Measurements from ENCODE around the gene COX18.

DNA sequence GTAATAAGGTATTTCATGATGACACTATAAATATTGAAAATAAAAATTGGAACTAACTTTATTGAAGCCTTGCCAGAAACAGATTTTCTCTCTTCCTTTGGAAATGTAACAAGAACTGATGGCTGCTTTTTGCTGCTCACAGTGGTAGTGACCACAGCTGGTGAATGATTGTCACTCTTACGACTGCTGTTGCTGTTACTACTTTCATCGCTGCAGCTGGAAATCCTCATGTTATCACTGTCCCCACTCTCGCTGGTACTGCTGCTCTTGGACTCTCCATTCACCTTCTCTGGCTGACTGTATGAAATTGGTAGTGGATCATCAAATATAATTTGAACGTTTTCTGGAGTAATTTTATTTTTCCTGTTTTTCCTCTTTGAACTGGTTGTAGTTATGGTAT, 28.5 kb upstream of the COX18 start:
- TF ChIP-seq POLR2A (IDR thresholded peaks at IDR 0.05; ENCODE audit: low read length): no peak
- no peak for TF ChIP-seq GATA1 (IDR thresholded peaks at IDR 0.05; ENCODE audit: low read depth, low read length)

Data from erythroblast (primary cell).